ENCODE results near the gene ZNF516. TPM values are rescaled to one million over a fixed set of nuclear protein-coding genes. Genes with fewer than 3 reads are reported as not detected.

The ZNF516 gene
- total RNA-seq, 1 donor from 2014 or later: 108 TPM

- peaks cover 17% of the 10 kb centered on the region for H3K36me3 Mint-ChIP-seq (ENCODE audit: insufficient read depth)
- no peaks in the 10 kb centered on the region for H3K27me3 Mint-ChIP-seq
- peaks cover 39% of the 10 kb centered on the region for H3K4me1 Mint-ChIP-seq (ENCODE audit: low read depth)
- DNase-seq (ENCODE audit: low spot score, unreplicated experiment): no peak
- no peaks in the 10 kb centered on the region for H3K9me3 Mint-ChIP-seq (ENCODE audit: low read depth)
- H3K27ac Mint-ChIP-seq: peak overlapping the region; percentile 79
- H3K4me3 Mint-ChIP-seq (ENCODE audit: low read depth): no peak overlapping the region
- no peak for TF ChIP-seq CTCF (IDR thresholded peaks at IDR 0.05; ENCODE audit: unreplicated experiment)
These were observed 50.5 kb downstream of the ZNF516 start for GRCh38 chr18:76444446-76445105.

- Mint-ChIP-seq H3K36me3 (ENCODE audit: insufficient read depth) (peaks cover 20% of the 10 kb centered on the region), H3K9me3 (ENCODE audit: low read depth) (no peaks in the 10 kb centered on the region), H3K27me3 (no peaks in the 10 kb centered on the region), H3K27ac (peak overlapping the region; percentile 79), H3K4me3 (ENCODE audit: low read depth) (no peak overlapping the region), H3K4me1 (ENCODE audit: low read depth) (peaks cover 37% of the 10 kb centered on the region)
- DNase-seq (ENCODE audit: low spot score, unreplicated experiment): no peak
- TF ChIP-seq CTCF (IDR thresholded peaks at IDR 0.05; ENCODE audit: unreplicated experiment): no peak
These were observed 51.3 kb downstream of the ZNF516 start for GRCh38 chr18:76443519-76444445.

GRCh38 chr18:76442413-76443171 lies 52.5 kb downstream of the ZNF516 start:
- H3K4me3 Mint-ChIP-seq (ENCODE audit: low read depth): no peak overlapping the region

DNA sequence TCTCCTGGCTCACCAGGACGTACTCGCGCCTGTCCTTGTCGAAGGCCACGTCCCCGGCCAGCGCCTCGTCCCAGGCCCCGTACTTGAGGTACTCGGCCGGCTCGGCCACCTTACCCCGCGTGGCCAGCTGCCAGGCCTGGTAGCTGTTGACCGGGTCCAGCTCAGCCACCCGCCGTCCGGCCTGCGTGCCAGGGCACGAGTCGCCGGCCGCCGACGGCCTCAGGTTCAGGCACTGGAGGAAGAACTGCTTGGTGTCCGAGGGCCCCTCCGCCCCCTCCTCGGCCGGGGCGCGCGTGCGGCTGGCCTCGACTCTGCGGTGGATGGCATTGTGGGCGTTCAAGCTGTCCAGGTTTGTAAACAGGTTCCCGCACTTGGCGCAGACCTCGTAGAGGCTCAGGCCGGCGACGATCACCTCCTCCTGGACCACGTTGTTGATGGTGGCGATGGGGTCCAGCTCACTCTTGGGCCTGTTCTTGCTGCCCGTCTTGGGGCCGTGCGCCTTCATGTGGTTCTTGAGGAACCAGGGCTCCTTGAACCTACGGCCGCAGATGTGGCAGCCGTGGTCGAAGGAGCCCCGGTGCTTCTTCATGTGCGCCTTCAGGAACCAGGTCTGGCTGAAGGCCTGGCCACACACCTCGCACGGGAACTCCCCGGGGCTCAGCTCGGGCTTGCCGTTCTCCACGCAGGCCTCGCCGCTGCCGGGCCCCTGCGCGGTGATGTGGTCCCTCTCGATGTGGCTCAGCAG lies 53.2 kb downstream of the ZNF516 start:
- Mint-ChIP-seq H3K4me1 (ENCODE audit: low read depth) (peaks cover 31% of the 10 kb centered on the region), H3K9me3 (ENCODE audit: low read depth) (no peaks in the 10 kb centered on the region), H3K27ac (no peak overlapping the region), H3K4me3 (ENCODE audit: low read depth) (no peak overlapping the region), H3K27me3 (no peaks in the 10 kb centered on the region), H3K36me3 (ENCODE audit: insufficient read depth) (peaks cover 20% of the 10 kb centered on the region)
- no peak for TF ChIP-seq CTCF (IDR thresholded peaks at IDR 0.05; ENCODE audit: unreplicated experiment)
- DNase-seq (ENCODE audit: low spot score, unreplicated experiment): no peak

More at GRCh38 chr18:76442413-76443171, 52.5 kb downstream of the ZNF516 start:
- no peaks in the 10 kb centered on the region for H3K9me3 Mint-ChIP-seq (ENCODE audit: low read depth)
- TF ChIP-seq CTCF (IDR thresholded peaks at IDR 0.05; ENCODE audit: unreplicated experiment): no peak
- peaks cover 18% of the 10 kb centered on the region for H3K36me3 Mint-ChIP-seq (ENCODE audit: insufficient read depth)
- H3K27me3 Mint-ChIP-seq: no peaks in the 10 kb centered on the region
- H3K4me1 Mint-ChIP-seq (ENCODE audit: low read depth): peaks cover 31% of the 10 kb centered on the region
- H3K27ac Mint-ChIP-seq: no peak overlapping the region
- DNase-seq (ENCODE audit: low spot score, unreplicated experiment): no peak
